Frontal cortex (tissue), 4 donors: Measurements from ENCODE around the gene OR2W3. TPM values are rescaled to one million over a fixed set of nuclear protein-coding genes. Genes with fewer than 3 reads are reported as not detected.

Experiments used
- DNase-seq, 2 donors: peaks; one replicate each; pipeline ENCODE4 v3.0.0; 2012; ENCODE audit warnings: low spot score in 2 of 2
- FAIRE-seq: peaks from 2 replicates; lab custom pipeline; 2012; peaks lifted over from hg19 to GRCh38; lab: Jason Lieb, UNC
- total RNA-seq: library from RNA; depleted of rRNA; stranded (reverse); fragments of >200 nt; gene quantifications from one replicate; pipeline ENCODE4 v1.2.3, GENCODE V29; 2014
- donor health status: control.
- donor health status: control.
- donor health status: control.

The OR2W3 gene
- 2.9 TPM for total RNA-seq

GRCh38 chr1:247895163-247895637 lies at the start of gene OR2W3:
Gene OR2W3 (plus strand): TSS chr1:247895587. CDS start chr1:247895587, 0 bp downstream.
- FAIRE-seq (no peak), DNase-seq (no peak)

GRCh38 chr1:247845693-247846017 lies 49.7 kb upstream of the OR2W3 start:
- DNase-seq (no peak), FAIRE-seq (no peak)

GRCh38 chr1:247848346-247848745 lies 47.0 kb upstream of the OR2W3 start:
- no peak for FAIRE-seq
- DNase-seq: no peak

- DNase-seq (no peak), FAIRE-seq (peak; percentile 81)
These were observed 45.8 kb upstream of the OR2W3 start for GRCh38 chr1:247849616-247850015.

GRCh38 chr1:247854899-247855545 lies 40.4 kb upstream of the OR2W3 start:
- no peak for DNase-seq
- no peak for FAIRE-seq

- FAIRE-seq: no peak
- no peak for DNase-seq
These were observed 39.5 kb upstream of the OR2W3 start for GRCh38 chr1:247855911-247856310.

- DNase-seq (peak; percentile 24 to 36), FAIRE-seq (no peak)
These were observed 38.1 kb upstream of the OR2W3 start, which contains the start of gene TRIM58 for GRCh38 chr1:247857069-247857984. Gene TRIM58 (plus strand): TSS chr1:247857187. CDS start chr1:247857247, 60 bp downstream.

GRCh38 chr1:247857985-247858619 lies 37.3 kb upstream of the OR2W3 start:
- DNase-seq (no peak), FAIRE-seq (no peak)

GRCh38 chr1:247862756-247863155 lies 32.6 kb upstream of the OR2W3 start:
- DNase-seq: no peak
- FAIRE-seq: no peak

GRCh38 chr1:247864644-247865043 lies 30.7 kb upstream of the OR2W3 start:
- no peak for FAIRE-seq
- no peak for DNase-seq

GRCh38 chr1:247865416-247865815 lies 30.0 kb upstream of the OR2W3 start:
- DNase-seq: no peak
- no peak for FAIRE-seq

GRCh38 chr1:247883346-247883745 lies 12.0 kb upstream of the OR2W3 start:
- FAIRE-seq (no peak), DNase-seq (no peak)

GRCh38 chr1:247884797-247885413 lies 10.5 kb upstream of the OR2W3 start:
- no peak for FAIRE-seq
- DNase-seq: no peak

GRCh38 chr1:247895976-247896375 lies 589 bp downstream of the OR2W3 start:
- FAIRE-seq: no peak

GRCh38 chr1:247904122-247904521 lies 8.7 kb downstream of the OR2W3 start:
- no peak for FAIRE-seq
- DNase-seq: no peak

More at GRCh38 chr1:247895976-247896375, 589 bp downstream of the OR2W3 start:
- no peak for DNase-seq

GRCh38 chr1:247905181-247905580 lies 9.8 kb downstream of the OR2W3 start:
- FAIRE-seq (no peak), DNase-seq (no peak)

- DNase-seq (no peak), FAIRE-seq (no peak)
These were observed 10.6 kb downstream of the OR2W3 start for GRCh38 chr1:247905910-247906503.

GRCh38 chr1:247906504-247907047 lies 11.2 kb downstream of the OR2W3 start:
- DNase-seq (no peak), FAIRE-seq (no peak)

GRCh38 chr1:247908766-247909165 lies 13.4 kb downstream of the OR2W3 start:
- DNase-seq (no peak), FAIRE-seq (no peak)
